PFSK-1 (cell line): Measurements from ENCODE around the gene ARHGEF19.

Experiments used
- FOXP2 ChIP-seq: optimal IDR thresholded peaks from 2 replicates; pipeline ENCODE3; 2011; ENCODE audit warnings: borderline replicate concordance, control low read depth, inconsistent platforms; ENCODE audit not compliant: insufficient read depth; ENCODE audit errors: extremely low read length, extremely low read depth
- POLR2AphosphoS5 ChIP-seq: IDR thresholded peaks from 2 replicates; pipeline ENCODE4 v1.6.1; 2012; ENCODE audit warnings: low read depth, mild to moderate bottlenecking, control low read depth, low read length, moderate library complexity
- REST ChIP-seq, 2 experiments: IDR thresholded peaks; 2 replicates each; pipeline versions ENCODE4 v1.6.1 to v1.8.0; 2011 to 2012; ENCODE audit warnings: low read depth in 2 of 2, low read length in 2 of 2, control low read depth in 1 of 2, inconsistent platforms in 1 of 2, mild to moderate bottlenecking in 1 of 2, moderate library complexity in 1 of 2; ENCODE audit not compliant: insufficient read depth in 1 of 2
- SIN3A ChIP-seq: IDR thresholded peaks from 2 replicates; pipeline ENCODE4 v1.6.1; 2012; ENCODE audit warnings: mild to moderate bottlenecking, low read length, moderate library complexity, borderline replicate concordance; ENCODE audit not compliant: insufficient read depth
- TAF1 ChIP-seq: IDR thresholded peaks from 2 replicates; pipeline ENCODE4 v1.6.1; 2012; ENCODE audit warnings: low read length, control low read depth, borderline replicate concordance; ENCODE audit not compliant: insufficient read depth

Gene ARHGEF19

GRCh38 chr1:16176653-16177052, 35.8 kb downstream of the ARHGEF19 start:
- TF ChIP-seq TAF1 (no peak), FOXP2 (no peak), POLR2AphosphoS5 (no peak), REST (IDR thresholded peaks at IDR 0.05; ENCODE audit: insufficient read depth in 1 of 2, low read depth in 2 of 2, low read length in 2 of 2) (no peak), SIN3A (no peak)

GRCh38 chr1:16175610-16176553, 36.6 kb downstream of the ARHGEF19 start:
- TF ChIP-seq FOXP2: peak; percentile 50
- TF ChIP-seq TAF1: no peak
- no peak for TF ChIP-seq REST (IDR thresholded peaks at IDR 0.05; ENCODE audit: insufficient read depth in 1 of 2, low read depth in 2 of 2, low read length in 2 of 2)
- no peak for TF ChIP-seq SIN3A
- TF ChIP-seq POLR2AphosphoS5: no peak

- TF ChIP-seq REST (IDR thresholded peaks at IDR 0.05; ENCODE audit: insufficient read depth in 1 of 2, low read depth in 2 of 2, low read length in 2 of 2): no peak
- TF ChIP-seq POLR2AphosphoS5: no peak
- no peak for TF ChIP-seq TAF1
- no peak for TF ChIP-seq SIN3A
- TF ChIP-seq FOXP2: no peak
Measured at GRCh38 chr1:16174886-16175598, 37.4 kb downstream of the ARHGEF19 start.

GRCh38 chr1:16174261-16174868, 38.1 kb downstream of the ARHGEF19 start:
- TF ChIP-seq REST (IDR thresholded peaks at IDR 0.05; ENCODE audit: insufficient read depth in 1 of 2, low read depth in 2 of 2, low read length in 2 of 2) (no peak), TAF1 (no peak), FOXP2 (no peak), POLR2AphosphoS5 (no peak), SIN3A (no peak)
